ENCODE data around the gene SERPINB8.

SERPINB8 gene

GRCh38 chr18:63965716-63966330, 4.1 kb upstream of the SERPINB8 start:
- no peak for DNase-seq (ENCODE audit: low spot score)

DNA sequence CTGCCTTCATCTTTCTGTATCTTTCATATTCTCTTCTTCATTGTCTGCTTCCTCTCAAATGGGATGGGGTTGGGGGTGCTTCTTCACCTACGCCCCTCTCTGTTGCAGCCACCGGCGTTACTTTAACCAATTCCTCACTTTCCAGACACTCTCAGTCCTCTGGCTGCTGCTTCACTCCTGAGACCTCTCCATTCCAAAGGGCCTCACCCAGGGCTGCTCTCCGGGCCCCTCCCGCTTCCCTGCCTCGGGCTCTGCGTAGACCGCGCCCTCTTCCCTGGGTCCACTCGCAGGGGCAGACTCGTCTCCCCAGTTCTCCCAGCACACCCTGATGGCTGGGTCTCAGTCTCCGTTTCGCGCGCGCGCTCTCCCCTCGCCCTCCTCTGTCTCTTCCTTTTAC, 926 bp downstream of the SERPINB8 start:
- DNase-seq (ENCODE audit: low spot score) = peak; percentile 66

GRCh38 chr18:63971320-63972001, 1.6 kb downstream of the SERPINB8 start:
- DNase-seq (ENCODE audit: low spot score) = no peak

- DNase-seq (ENCODE audit: low spot score) = no peak
Measured at GRCh38 chr18:63972002-63972376, 2.1 kb downstream of the SERPINB8 start.

DNA sequence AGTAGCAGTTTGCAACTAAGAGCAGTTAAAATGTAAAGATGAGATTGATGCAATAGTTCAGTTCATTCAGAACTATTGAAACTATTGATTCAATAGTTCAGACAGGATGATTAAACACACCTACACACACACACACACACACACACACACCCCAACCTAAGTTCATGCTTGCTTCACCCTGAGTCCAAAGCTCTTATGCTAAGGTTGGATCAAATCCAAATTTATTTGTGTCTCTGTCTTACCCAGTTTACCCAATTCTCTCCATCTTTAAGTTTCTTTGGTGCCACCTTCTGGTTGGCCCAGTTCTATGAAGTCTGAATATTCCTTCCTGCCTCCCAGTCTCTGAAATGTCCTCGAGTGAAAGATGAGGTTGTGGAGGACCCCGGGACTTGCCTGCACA, 5.1 kb downstream of the SERPINB8 start:
- peak; percentile 48 for DNase-seq (ENCODE audit: low spot score)

GRCh38 chr18:63975628-63976027, 5.7 kb downstream of the SERPINB8 start:
- DNase-seq (ENCODE audit: low spot score) = no peak

- no peak for DNase-seq (ENCODE audit: low spot score)
Measured at GRCh38 chr18:63977040-63977439, 7.2 kb downstream of the SERPINB8 start.

GRCh38 chr18:63979409-63979920, 9.6 kb downstream of the SERPINB8 start:
- DNase-seq (ENCODE audit: low spot score) = peak; percentile 67

DNA sequence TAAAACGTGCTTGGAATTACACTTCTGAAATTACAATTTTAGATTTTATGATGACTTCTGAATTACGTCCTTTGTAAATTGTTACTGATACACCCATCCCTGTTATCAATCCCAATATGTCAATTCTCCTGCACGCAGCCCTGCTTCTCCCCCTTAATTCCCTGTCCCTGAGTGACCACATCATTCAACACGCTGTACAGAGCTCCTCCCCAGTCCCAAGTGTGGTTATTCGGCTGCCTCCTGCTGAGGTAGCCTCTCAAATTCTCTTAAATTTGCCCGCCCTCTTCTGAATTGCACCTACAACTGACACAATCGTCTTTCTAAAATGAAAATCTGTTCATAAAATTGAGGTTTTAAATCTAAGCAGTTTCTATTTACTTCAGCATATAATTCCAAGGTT, 10.1 kb downstream of the SERPINB8 start:
- DNase-seq (ENCODE audit: low spot score) = no peak

GRCh38 chr18:63980896-63981460, 11.1 kb downstream of the SERPINB8 start:
- DNase-seq (ENCODE audit: low spot score) = no peak

DNA sequence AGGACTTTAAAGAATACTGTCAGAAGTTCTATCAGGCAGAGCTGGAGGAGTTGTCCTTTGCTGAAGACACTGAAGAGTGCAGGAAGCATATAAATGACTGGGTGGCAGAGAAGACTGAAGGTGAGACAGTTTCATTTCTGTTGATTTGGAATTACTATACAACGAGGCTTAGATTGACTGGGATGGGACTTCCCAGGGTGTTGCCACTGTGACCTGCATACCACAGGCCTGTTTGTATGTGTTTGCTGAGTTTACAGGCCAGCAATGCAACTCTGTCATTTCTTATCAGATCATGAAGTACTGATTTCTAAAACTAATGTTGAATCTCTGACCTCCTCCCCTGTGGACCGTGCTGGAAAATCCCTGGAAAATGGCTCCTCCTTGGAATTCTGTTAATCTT, 11.8 kb downstream of the SERPINB8 start:
- no peak for DNase-seq (ENCODE audit: low spot score)

DNA sequence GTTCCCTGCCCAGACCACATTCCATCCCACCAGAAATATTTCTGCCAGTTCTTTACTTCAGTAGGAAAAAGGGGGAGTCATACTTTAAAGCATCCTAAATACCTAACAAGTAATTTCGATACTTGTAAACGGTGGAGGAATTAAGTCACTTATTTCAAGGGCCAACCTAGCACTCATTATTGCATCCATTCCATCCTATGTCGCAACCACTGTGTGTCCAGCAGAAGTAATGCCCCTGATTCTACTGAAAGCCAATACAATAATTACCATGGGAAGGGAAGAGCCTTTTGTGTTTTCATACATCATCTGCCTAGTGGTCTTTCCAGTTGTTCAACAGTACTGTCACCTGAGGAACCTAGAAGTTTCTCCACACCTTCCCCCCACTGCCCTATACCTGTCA, 12.5 kb downstream of the SERPINB8 start:
- no peak for DNase-seq (ENCODE audit: low spot score)

- no peak for DNase-seq (ENCODE audit: low spot score)
Measured at GRCh38 chr18:63986885-63987284, 17.0 kb downstream of the SERPINB8 start.

DNA sequence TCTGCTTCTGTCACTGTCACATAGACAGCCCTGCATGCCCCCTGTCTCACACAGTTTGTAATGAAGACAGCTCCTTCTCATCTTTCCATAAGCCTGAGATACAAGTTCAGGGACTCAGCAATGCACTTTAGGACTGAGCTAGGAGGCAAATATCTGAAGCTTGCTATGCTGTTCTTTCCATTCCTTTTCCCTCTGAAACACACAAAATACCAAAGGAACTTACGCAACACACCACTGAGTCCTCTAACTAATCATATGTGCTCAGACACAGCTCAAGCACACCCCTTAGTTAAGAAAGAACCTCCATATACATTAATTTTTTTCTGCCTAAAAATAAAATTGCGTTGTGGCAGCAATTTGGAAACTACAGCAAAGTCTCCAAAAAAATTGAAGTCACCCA, 17.9 kb downstream of the SERPINB8 start:
- DNase-seq (ENCODE audit: low spot score) = no peak

DNA sequence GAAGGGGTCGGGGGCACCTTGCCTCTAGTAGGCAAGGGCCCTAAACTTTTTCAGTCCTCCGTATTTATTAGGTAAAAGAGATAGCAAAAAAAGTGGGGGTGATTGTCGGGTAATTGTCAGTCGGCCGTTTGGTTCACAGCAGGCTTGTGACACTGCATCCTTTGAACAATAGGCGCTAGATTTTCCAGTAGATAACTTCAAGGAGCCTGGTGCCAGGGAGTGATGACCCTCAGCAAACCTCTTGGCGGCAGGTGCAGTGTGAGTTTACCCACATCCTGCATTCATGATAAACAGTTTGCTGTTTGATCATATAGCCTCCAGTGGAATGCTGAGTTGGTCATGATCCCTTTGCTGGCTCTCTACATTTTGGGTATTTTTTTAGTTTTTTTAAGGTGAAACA, 22.9 kb downstream of the SERPINB8 start:
- DNase-seq (ENCODE audit: low spot score) = no peak

DNA sequence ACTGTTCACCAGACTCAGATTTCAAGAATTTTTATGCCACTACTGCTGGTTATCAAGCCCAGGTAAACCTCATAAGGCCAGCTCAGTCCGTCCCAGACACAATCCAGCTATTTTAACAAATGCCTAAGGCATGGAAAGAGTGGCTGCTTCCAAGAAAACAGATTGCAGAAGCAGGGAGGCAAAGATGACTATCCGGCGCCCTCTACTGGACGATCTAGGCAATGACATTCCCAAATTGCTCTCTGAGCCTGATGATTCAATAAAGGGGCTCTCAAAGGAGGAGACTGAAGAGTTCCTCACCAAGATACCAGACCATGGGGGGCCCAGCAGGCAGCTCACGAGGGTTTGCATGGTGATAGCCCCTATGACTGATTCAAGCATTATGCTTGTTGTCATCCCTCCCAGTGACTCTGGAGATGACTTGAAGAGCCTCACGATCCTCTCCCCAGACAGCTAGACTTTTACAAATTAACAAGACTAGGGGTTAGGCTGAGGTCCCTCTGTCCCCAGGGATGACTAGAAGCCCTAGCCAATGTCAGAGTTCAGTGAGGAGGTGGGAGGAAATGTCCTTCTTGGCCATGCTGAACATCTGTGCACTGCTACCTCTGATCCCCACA, 25.0 kb downstream of the SERPINB8 start:
- DNase-seq (ENCODE audit: low spot score) = peak; percentile 47

DNA sequence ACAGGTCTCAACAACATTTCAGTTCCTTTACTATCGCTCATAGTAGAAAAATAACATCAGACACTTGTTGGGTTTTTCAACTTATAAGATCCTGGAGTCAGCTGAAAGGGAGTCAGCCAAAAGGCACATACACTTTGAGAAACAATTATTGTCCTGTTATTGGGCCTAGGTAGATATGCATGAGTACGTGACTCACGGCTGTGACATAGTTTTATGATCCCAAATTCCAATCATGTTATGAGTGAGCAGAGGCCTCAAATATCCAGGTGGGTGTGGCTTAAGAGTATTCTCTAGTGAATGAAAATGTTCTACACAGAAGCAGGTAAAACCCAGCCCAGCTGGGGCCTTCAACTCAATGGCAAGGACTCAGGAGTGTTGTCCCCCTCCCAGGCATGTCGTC, 27.2 kb downstream of the SERPINB8 start:
- DNase-seq (ENCODE audit: low spot score) = no peak

GRCh38 chr18:63997606-63998005, 27.7 kb downstream of the SERPINB8 start:
- no peak for DNase-seq (ENCODE audit: low spot score)

DNA sequence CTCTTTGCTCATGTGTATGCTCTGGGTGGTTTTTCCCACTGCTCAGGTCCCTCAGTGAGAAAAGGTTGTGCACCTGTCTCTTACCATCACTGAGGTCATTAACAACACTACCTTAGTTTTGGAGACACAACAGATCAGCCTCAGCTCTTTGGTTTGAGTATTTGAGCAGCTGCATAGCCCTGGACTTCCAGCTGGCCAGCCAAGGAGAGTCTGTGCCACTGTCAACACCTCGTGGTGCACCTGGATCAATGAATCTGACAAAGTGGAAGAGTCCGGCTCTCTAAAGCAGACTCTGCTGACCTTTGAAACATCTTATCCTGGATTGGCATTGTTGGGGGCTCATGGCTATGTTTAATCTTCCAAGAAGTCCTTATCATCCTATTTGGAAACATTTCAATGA, 30.0 kb downstream of the SERPINB8 start:
- no peak for DNase-seq (ENCODE audit: low spot score)

- DNase-seq (ENCODE audit: low spot score) = no peak
Measured at GRCh38 chr18:64002581-64002980, 32.7 kb downstream of the SERPINB8 start.

- no peak for DNase-seq (ENCODE audit: low spot score)
Measured at GRCh38 chr18:64009305-64009704, 39.4 kb downstream of the SERPINB8 start.

DNA sequence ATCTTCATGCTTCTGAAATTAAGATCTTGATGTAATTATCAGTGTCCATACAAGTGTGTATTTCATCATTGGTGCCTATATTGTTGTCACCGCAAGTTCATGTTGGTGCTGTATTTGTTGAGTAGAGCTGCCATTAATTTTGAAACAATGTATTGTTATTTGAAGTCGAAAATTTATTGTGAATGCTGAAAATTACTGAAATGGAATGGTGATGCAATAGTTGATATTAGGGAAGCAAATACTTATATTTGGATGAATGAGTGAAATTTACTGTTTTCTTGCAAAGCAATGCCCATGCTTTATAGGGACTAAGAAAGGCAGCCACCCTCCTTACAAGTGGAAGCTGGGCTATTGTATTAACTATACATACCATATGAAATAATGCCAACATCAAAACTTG, 41.6 kb downstream of the SERPINB8 start:
- no peak for DNase-seq (ENCODE audit: low spot score)

DNA sequence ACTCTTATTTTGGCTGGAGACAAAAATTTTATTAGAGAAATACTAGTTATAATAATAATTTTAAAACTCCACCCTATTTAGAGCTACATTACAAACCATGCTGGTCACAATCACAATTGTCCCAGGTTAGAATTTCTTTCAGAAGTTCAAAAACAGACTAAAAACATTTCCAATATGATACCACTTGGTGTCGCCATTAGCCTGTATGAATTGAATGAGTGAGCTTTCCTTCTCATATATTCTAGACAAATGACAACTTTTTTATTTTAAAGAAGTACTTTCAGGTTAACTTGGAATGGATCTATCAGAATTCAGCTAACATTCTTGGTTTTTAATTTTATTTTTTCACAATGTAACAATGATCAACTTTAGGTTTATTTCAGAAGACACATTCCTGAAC, 48.0 kb downstream of the SERPINB8 start:
- DNase-seq (ENCODE audit: low spot score) = peak; percentile 55

Data from RKO (cell line).